Measurements from ENCODE around the gene PDE1C.

PDE1C gene

GRCh38 chr7:32069116-32069650, 1.0 kb downstream of the PDE1C start:
- no peak for TF ChIP-seq CTCF (IDR thresholded peaks at IDR 0.05)
- H3K4me3 ChIP-seq, result no peak overlapping the region
- DNase-seq (ENCODE audit: low spot score), result no peak
- no peak overlapping the region for H3K27ac ChIP-seq

- DNase-seq (ENCODE audit: low spot score), result no peak
- H3K4me3 ChIP-seq, result no peak overlapping the region
- TF ChIP-seq CTCF (IDR thresholded peaks at IDR 0.05), result no peak
- no peak overlapping the region for H3K27ac ChIP-seq
Measured at GRCh38 chr7:32068411-32069101, 1.7 kb downstream of the PDE1C start.

- no peak for DNase-seq (ENCODE audit: low spot score)
- no peak overlapping the region for H3K4me3 ChIP-seq
- TF ChIP-seq CTCF (IDR thresholded peaks at IDR 0.05), result no peak
- no peak overlapping the region for H3K27ac ChIP-seq
Measured at GRCh38 chr7:32066441-32066840, 3.8 kb downstream of the PDE1C start.

GRCh38 chr7:32063614-32064013, 6.6 kb downstream of the PDE1C start:
- no peak overlapping the region for H3K27ac ChIP-seq
- no peak overlapping the region for H3K4me3 ChIP-seq
- DNase-seq (ENCODE audit: low spot score), result no peak
- TF ChIP-seq CTCF (IDR thresholded peaks at IDR 0.05), result no peak

- DNase-seq (ENCODE audit: low spot score), result no peak
- no peak overlapping the region for H3K27ac ChIP-seq
- no peak overlapping the region for H3K4me3 ChIP-seq
- TF ChIP-seq CTCF (IDR thresholded peaks at IDR 0.05), result no peak
Measured at GRCh38 chr7:32062150-32062549, 8.1 kb downstream of the PDE1C start.

GRCh38 chr7:32061346-32061745, 8.9 kb downstream of the PDE1C start:
- TF ChIP-seq CTCF (IDR thresholded peaks at IDR 0.05), result no peak
- no peak overlapping the region for H3K4me3 ChIP-seq
- DNase-seq (ENCODE audit: low spot score), result no peak
- H3K27ac ChIP-seq, result no peak overlapping the region
